ENCODE data around the gene BFSP2. TPM values are rescaled to one million over a fixed set of nuclear protein-coding genes. Genes with fewer than 3 reads are reported as not detected.

BFSP2 gene
- total and polyA plus RNA-seq, 2 experiments from 2014 or later: not detected

- no peaks in the 10 kb centered on the region for H3K79me2 ChIP-seq (ENCODE audit: insufficient read depth)
- no peak overlapping the region for H3K27ac ChIP-seq
- H3K9ac ChIP-seq: no peak overlapping the region
- no peaks in the 10 kb centered on the region for H3F3A ChIP-seq (ENCODE audit: insufficient read depth)
- H4K20me1 ChIP-seq (ENCODE audit: insufficient read depth): no peaks in the 10 kb centered on the region
- peaks cover 9% of the 10 kb centered on the region; the same call in 1 of the 2 replicates for H3K27me3 ChIP-seq (replicated peaks; ENCODE audit: insufficient read depth)
- no peaks in the 10 kb centered on the region for H3K4me1 ChIP-seq (ENCODE audit: insufficient read depth)
- TF ChIP-seq EZH2 (IDR thresholded peaks at IDR 0.05; ENCODE audit: insufficient read depth, poor library complexity, severe bottlenecking) (no peak), EZH2phosphoT487 (IDR thresholded peaks at IDR 0.05; ENCODE audit: insufficient read depth, low read depth) (no peak)
- H2AFZ ChIP-seq: no peak overlapping the region
- H3K4me2 ChIP-seq (ENCODE audit: unreplicated experiment): no peak overlapping the region
- in situ Hi-C loops (cut with MboI): no loop called here
- no peaks in the 10 kb centered on the region for H3K36me3 ChIP-seq (ENCODE audit: low read depth)
- H3K4me3 ChIP-seq: no peak overlapping the region
- H3K9me2 ChIP-seq (ENCODE audit: insufficient read depth): no peaks in the 10 kb centered on the region
- no peak for DNase-seq
- H3K9me3 ChIP-seq (ENCODE audit: low read depth): no peaks in the 10 kb centered on the region
- 16 to 27% methylated on average over 1 of the region's 1 CpG for WGBS, 2 experiments (ENCODE audit: low coverage in 1 of 2, low lambda C conversion rate in 2 of 2, missing lambda C conversion rate in 2 of 2)
Observed at GRCh38 chr3:133371676-133372075, 28.2 kb upstream of the BFSP2 start.

DNA sequence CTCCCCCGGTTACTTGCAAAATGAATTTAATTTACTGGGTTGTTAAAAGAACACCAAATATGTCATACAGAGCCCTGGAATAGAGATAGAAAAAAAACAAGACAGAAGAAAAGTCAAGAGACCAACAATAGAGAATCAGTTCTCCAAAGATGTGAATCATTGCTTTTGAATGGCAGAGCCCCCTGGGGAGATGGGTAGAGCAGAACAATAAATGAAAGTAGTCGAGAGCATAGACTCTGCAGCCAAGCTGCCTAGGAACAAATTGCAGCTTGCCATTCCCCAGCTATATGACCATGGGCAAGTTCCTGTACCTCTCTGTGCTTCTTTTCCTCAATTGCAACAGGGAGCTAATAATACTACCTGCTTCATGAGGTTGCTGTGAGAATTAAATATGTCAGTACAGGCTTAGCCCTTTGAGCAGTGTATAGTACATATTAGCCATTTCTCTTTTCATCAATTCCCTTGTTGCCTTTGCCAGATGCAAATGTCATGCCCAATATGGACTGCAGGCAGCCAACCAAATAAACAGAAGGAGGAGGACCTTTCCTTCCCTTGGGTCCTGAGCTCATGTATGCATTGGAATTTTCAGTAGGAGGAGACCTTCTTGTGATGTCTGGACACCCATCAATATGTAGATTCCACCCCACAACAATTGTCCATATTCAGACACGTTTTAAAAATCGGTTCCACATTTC, 25.0 kb upstream of the BFSP2 start:
- Histone ChIP-seq H3K4me1 (ENCODE audit: insufficient read depth) (no peaks in the 10 kb centered on the region), H3K79me2 (ENCODE audit: insufficient read depth) (no peaks in the 10 kb centered on the region), H3F3A (ENCODE audit: insufficient read depth) (no peaks in the 10 kb centered on the region), H3K36me3 (ENCODE audit: low read depth) (no peaks in the 10 kb centered on the region), H3K4me2 (ENCODE audit: unreplicated experiment) (no peak overlapping the region), H3K9ac (no peak overlapping the region), H3K9me3 (ENCODE audit: low read depth) (no peaks in the 10 kb centered on the region), H2AFZ (no peak overlapping the region), H3K27me3 (replicated peaks; ENCODE audit: insufficient read depth) (peaks cover 9% of the 10 kb centered on the region; the same call in 1 of the 2 replicates), H3K9me2 (ENCODE audit: insufficient read depth) (no peaks in the 10 kb centered on the region), H4K20me1 (ENCODE audit: insufficient read depth) (no peaks in the 10 kb centered on the region), H3K27ac (no peak overlapping the region), H3K4me3 (no peak overlapping the region)
- no peak for TF ChIP-seq EZH2 (IDR thresholded peaks at IDR 0.05; ENCODE audit: insufficient read depth, poor library complexity, severe bottlenecking)
- TF ChIP-seq EZH2phosphoT487 (IDR thresholded peaks at IDR 0.05; ENCODE audit: insufficient read depth, low read depth): no peak
- in situ Hi-C loops (cut with MboI): no loop called here
- DNase-seq: no peak
- WGBS, 2 experiments (ENCODE audit: low coverage in 1 of 2, low lambda C conversion rate in 2 of 2, missing lambda C conversion rate in 2 of 2): 20 to 24% methylated on average over 4 of the region's 4 CpGs

DNA sequence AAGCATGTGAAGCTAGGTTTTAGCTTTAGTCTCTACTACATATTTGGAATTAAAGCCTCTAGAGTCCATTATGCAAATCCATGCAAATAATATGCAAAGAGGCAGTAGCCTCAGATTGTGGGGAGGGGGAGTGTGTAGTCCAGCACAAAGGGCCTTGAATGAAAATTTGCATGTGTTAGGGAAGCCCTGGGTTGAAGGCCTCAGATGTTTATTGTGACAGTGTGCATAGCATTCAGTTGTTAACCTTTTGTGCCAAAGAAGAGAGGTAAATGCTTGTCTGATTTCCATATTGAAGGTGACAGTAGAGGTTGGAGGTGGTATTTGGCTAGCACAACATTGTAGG, 24.5 kb upstream of the BFSP2 start:
- H2AFZ ChIP-seq: no peak overlapping the region
- H3K9me3 ChIP-seq (ENCODE audit: low read depth): no peaks in the 10 kb centered on the region
- in situ Hi-C loops (cut with MboI): no loop called here
- H3K79me2 ChIP-seq (ENCODE audit: insufficient read depth): no peaks in the 10 kb centered on the region
- H3K9me2 ChIP-seq (ENCODE audit: insufficient read depth): no peaks in the 10 kb centered on the region
- no peaks in the 10 kb centered on the region for H3F3A ChIP-seq (ENCODE audit: insufficient read depth)
- H3K27me3 ChIP-seq (replicated peaks; ENCODE audit: insufficient read depth): peaks cover 9% of the 10 kb centered on the region; the same call in 1 of the 2 replicates
- no peaks in the 10 kb centered on the region for H4K20me1 ChIP-seq (ENCODE audit: insufficient read depth)
- no peaks in the 10 kb centered on the region for H3K36me3 ChIP-seq (ENCODE audit: low read depth)
- no peak overlapping the region for H3K4me3 ChIP-seq
- DNase-seq: no peak
- no peak overlapping the region for H3K27ac ChIP-seq
- H3K4me2 ChIP-seq (ENCODE audit: unreplicated experiment): no peak overlapping the region
- no peaks in the 10 kb centered on the region for H3K4me1 ChIP-seq (ENCODE audit: insufficient read depth)
- H3K9ac ChIP-seq: no peak overlapping the region
- TF ChIP-seq EZH2phosphoT487 (IDR thresholded peaks at IDR 0.05; ENCODE audit: insufficient read depth, low read depth): no peak
- no peak for TF ChIP-seq EZH2 (IDR thresholded peaks at IDR 0.05; ENCODE audit: insufficient read depth, poor library complexity, severe bottlenecking)

DNA sequence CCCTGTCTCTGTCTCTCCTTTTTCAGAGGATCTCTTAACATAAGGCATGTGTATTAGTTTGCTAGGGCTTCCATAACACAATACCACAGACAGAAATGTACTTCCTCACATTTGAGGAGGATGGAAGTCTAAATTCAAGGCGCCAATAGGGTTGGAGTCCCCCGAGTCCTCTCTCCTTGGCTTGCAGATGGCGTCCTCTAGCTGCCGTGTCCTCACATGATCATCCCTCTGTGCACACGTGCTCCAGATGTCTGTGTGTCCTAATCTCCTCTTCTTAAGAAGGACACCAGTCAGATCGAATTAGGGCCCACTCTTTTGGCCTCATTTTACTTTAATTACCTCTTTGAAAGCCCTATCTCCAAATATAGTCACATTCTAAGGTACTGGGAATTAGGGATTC, 23.0 kb upstream of the BFSP2 start:
- Histone ChIP-seq H3K27ac (no peak overlapping the region), H3K4me1 (ENCODE audit: insufficient read depth) (no peaks in the 10 kb centered on the region), H3K4me3 (no peak overlapping the region), H2AFZ (no peak overlapping the region), H3K9ac (no peak overlapping the region), H3K36me3 (ENCODE audit: low read depth) (no peaks in the 10 kb centered on the region), H3F3A (ENCODE audit: insufficient read depth) (no peaks in the 10 kb centered on the region), H4K20me1 (ENCODE audit: insufficient read depth) (no peaks in the 10 kb centered on the region), H3K79me2 (ENCODE audit: insufficient read depth) (no peaks in the 10 kb centered on the region), H3K27me3 (replicated peaks; ENCODE audit: insufficient read depth) (peaks cover 9% of the 10 kb centered on the region), H3K4me2 (ENCODE audit: unreplicated experiment) (no peak overlapping the region), H3K9me3 (ENCODE audit: low read depth) (no peaks in the 10 kb centered on the region), H3K9me2 (ENCODE audit: insufficient read depth) (no peaks in the 10 kb centered on the region)
- no peak for TF ChIP-seq EZH2phosphoT487 (IDR thresholded peaks at IDR 0.05; ENCODE audit: insufficient read depth, low read depth)
- no peak for TF ChIP-seq EZH2 (IDR thresholded peaks at IDR 0.05; ENCODE audit: insufficient read depth, poor library complexity, severe bottlenecking)
- no peak for DNase-seq
- WGBS, 2 experiments (ENCODE audit: low coverage in 1 of 2, low lambda C conversion rate in 2 of 2, missing lambda C conversion rate in 2 of 2): 37 to 50% methylated on average over 6 of the region's 6 CpGs
- in situ Hi-C loops (cut with MboI): no loop called here

- H3K36me3 ChIP-seq (ENCODE audit: low read depth): no peaks in the 10 kb centered on the region
- H2AFZ ChIP-seq: no peak overlapping the region
- no peak overlapping the region for H3K9ac ChIP-seq
- WGBS, 2 experiments (ENCODE audit: low coverage in 1 of 2, low lambda C conversion rate in 2 of 2, missing lambda C conversion rate in 2 of 2): 34 to 48% methylated on average over 3 of the region's 3 CpGs
- DNase-seq: peak; percentile 66
- H4K20me1 ChIP-seq (ENCODE audit: insufficient read depth): no peaks in the 10 kb centered on the region
- no peak overlapping the region for H3K4me2 ChIP-seq (ENCODE audit: unreplicated experiment)
- in situ Hi-C loops (cut with MboI): no loop called here
- TF ChIP-seq EZH2phosphoT487 (IDR thresholded peaks at IDR 0.05; ENCODE audit: insufficient read depth, low read depth) (no peak), EZH2 (IDR thresholded peaks at IDR 0.05; ENCODE audit: insufficient read depth, poor library complexity, severe bottlenecking) (no peak)
- H3K4me3 ChIP-seq: no peak overlapping the region
- H3F3A ChIP-seq (ENCODE audit: insufficient read depth): no peaks in the 10 kb centered on the region
- H3K79me2 ChIP-seq (ENCODE audit: insufficient read depth): no peaks in the 10 kb centered on the region
- H3K9me3 ChIP-seq (ENCODE audit: low read depth): no peaks in the 10 kb centered on the region
- H3K9me2 ChIP-seq (ENCODE audit: insufficient read depth): no peaks in the 10 kb centered on the region
- H3K27me3 ChIP-seq (replicated peaks; ENCODE audit: insufficient read depth): peaks cover 9% of the 10 kb centered on the region
- H3K27ac ChIP-seq: no peak overlapping the region
- H3K4me1 ChIP-seq (ENCODE audit: insufficient read depth): no peaks in the 10 kb centered on the region
Observed at GRCh38 chr3:133377396-133377795, 22.5 kb upstream of the BFSP2 start.

Measured in GM23248 (cell line).